HEK293 (cell line): Measurements from ENCODE around the gene PIGZ.

Source experiments
- CTCF ChIA-PET: fragments of 350-600 bp; formaldehyde crosslinking; extraction: SDS; loops from one replicate; lab custom pipeline; 2021; ENCODE audit warnings: antibody characterized with exemption; lab: Yijun Ruan, JAX
- POLR2A ChIA-PET: fragments of 300-600 bp; formaldehyde crosslinking; extraction: SDS; loops from one replicate; lab custom pipeline; 2020; ENCODE audit warnings: antibody characterized with exemption, inconsistent platforms; lab: Yijun Ruan, JAX
- H3K27ac ChIP-seq: fragments of 200-500 bp; sonication (Bioruptor generic); 2 replicates; pipeline ENCODE4 v1.5.1; 2014; ENCODE audit warnings: low read depth, low read length, control low read depth, inconsistent platforms; ENCODE audit errors: extremely low read depth
- H3K36me3 ChIP-seq, 2 experiments: fragments of 200-500 bp in 1 of 2; sonication (Bioruptor generic) in 1 of 2; 1 replicate in 1 of 2; 2 replicates in 1 of 2; pipeline ENCODE4 v1.5.1; 2014 to 2017; ENCODE audit warnings: inconsistent platforms in 2 of 2, low read length in 2 of 2; ENCODE audit not compliant: control insufficient read depth in 2 of 2, insufficient read depth in 1 of 2
- H3K4me1 ChIP-seq: fragments of 200-500 bp; sonication (Bioruptor generic); 2 replicates; pipeline ENCODE4 v1.5.1; 2014; ENCODE audit warnings: mild to moderate bottlenecking, low read length, inconsistent platforms; ENCODE audit not compliant: control insufficient read depth, insufficient read depth
- H3K4me3 ChIP-seq: 2 replicates; pipeline ENCODE4 v1.5.1; 2011; ENCODE audit warnings: low read depth, mild to moderate bottlenecking, control low read depth, low read length, moderate library complexity
- H3K9me3 ChIP-seq: fragments of 200-500 bp; sonication (Bioruptor generic); 2 replicates; pipeline ENCODE4 v1.5.1; 2014; ENCODE audit warnings: low read depth, low read length, inconsistent platforms; ENCODE audit not compliant: control insufficient read depth, insufficient read depth
- GLI4 ChIP-seq: fragments of 450-650 bp; formaldehyde crosslinking; IDR thresholded peaks from 2 replicates; pipeline ENCODE4 v1.5.1; 2016; ENCODE audit warnings: missing biosample characterization, missing genetic modification characterization
- KLF1 ChIP-seq: fragments of 450-650 bp; formaldehyde crosslinking; IDR thresholded peaks from 2 replicates; pipeline ENCODE4 v1.5.1; 2016; ENCODE audit warnings: missing biosample characterization, missing genetic modification characterization
- SCRT1 ChIP-seq: fragments of 450-650 bp; formaldehyde crosslinking; IDR thresholded peaks from 2 replicates; pipeline ENCODE4 v1.5.1; 2016; ENCODE audit warnings: missing biosample characterization, missing genetic modification characterization, borderline replicate concordance
- SCRT2 ChIP-seq: fragments of 450-650 bp; formaldehyde crosslinking; IDR thresholded peaks from 2 replicates; pipeline ENCODE4 v1.5.1; 2016; ENCODE audit warnings: missing biosample characterization, missing genetic modification characterization
- ZNF138 ChIP-seq: fragments of 450-650 bp; formaldehyde crosslinking; IDR thresholded peaks from 2 replicates; pipeline ENCODE4 v1.5.1; 2016; ENCODE audit warnings: missing biosample characterization, missing genetic modification characterization, borderline replicate concordance
- ZNF146 ChIP-seq: fragments of 450-650 bp; formaldehyde crosslinking; IDR thresholded peaks from 2 replicates; pipeline ENCODE4 v1.5.1; 2016; ENCODE audit warnings: missing biosample characterization, missing genetic modification characterization
- ZNF155 ChIP-seq: fragments of 450-650 bp; formaldehyde crosslinking; IDR thresholded peaks from 2 replicates; pipeline ENCODE4 v1.5.1; 2016; ENCODE audit warnings: missing biosample characterization, missing genetic modification characterization
- ZNF311 ChIP-seq: fragments of 450-650 bp; formaldehyde crosslinking; IDR thresholded peaks from 2 replicates; pipeline ENCODE4 v1.5.1; 2017; ENCODE audit warnings: missing biosample characterization, missing genetic modification characterization, borderline replicate concordance
- ZNF391 ChIP-seq: fragments of 450-650 bp; formaldehyde crosslinking; IDR thresholded peaks from 2 replicates; pipeline ENCODE4 v1.5.1; 2016; ENCODE audit warnings: low read depth, missing biosample characterization, missing genetic modification characterization, borderline replicate concordance
- ZNF473 ChIP-seq: fragments of 450-650 bp; formaldehyde crosslinking; IDR thresholded peaks from 2 replicates; pipeline ENCODE4 v1.5.1; 2017; ENCODE audit warnings: missing biosample characterization, missing genetic modification characterization
- ZNF600 ChIP-seq: fragments of 450-650 bp; formaldehyde crosslinking; IDR thresholded peaks from 2 replicates; pipeline ENCODE4 v1.5.1; 2016; ENCODE audit warnings: missing biosample characterization, missing genetic modification characterization
- ZNF623 ChIP-seq: fragments of 450-650 bp; formaldehyde crosslinking; IDR thresholded peaks from 2 replicates; pipeline ENCODE4 v1.5.1; 2016; ENCODE audit warnings: missing biosample characterization, missing genetic modification characterization
- ZNF677 ChIP-seq: fragments of 450-650 bp; IDR thresholded peaks from 2 replicates; pipeline ENCODE4 v1.5.0; 2018; ENCODE audit warnings: missing biosample characterization, mild to moderate bottlenecking, missing genetic modification characterization, moderate library complexity
- ZNF830 ChIP-seq: fragments of 450-650 bp; IDR thresholded peaks from 2 replicates; pipeline ENCODE4 v1.5.0; 2018; ENCODE audit warnings: missing biosample characterization, missing genetic modification characterization, low read depth, mild to moderate bottlenecking, moderate library complexity
- TF ChIP-seq, protein P1 (sequence below): fragments of 450-650 bp; formaldehyde crosslinking; IDR thresholded peaks from 2 replicates; pipeline ENCODE4 v1.5.1; 2016; ENCODE audit warnings: missing biosample characterization, missing genetic modification characterization

PIGZ gene

DNA sequence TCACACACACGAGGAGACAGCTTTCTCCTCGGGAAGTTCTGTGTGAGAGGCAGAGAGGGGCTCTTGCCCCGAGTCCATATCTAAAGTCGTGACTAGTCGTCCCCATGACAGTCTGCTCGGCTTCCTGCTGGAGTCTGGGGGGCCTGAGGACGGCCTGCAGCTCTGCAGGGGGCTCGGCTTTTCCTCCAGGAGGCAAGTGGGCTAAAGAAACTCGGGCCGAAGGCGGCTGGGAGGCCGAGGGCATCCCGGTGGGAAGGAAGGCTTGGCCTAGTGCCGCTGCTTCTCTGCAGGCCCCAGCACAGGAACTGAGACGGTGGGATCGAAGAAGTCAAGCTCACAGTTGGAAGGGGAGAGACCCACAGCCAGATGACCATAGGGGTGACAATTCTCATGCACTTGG lies 25.4 kb upstream of the PIGZ start:
- no peak overlapping the region for H3K27ac ChIP-seq
- no peaks in the 10 kb centered on the region for H3K4me1 ChIP-seq
- no peaks in the 10 kb centered on the region for H3K36me3 ChIP-seq
- H3K9me3 ChIP-seq = no peaks in the 10 kb centered on the region
- H3K4me3 ChIP-seq = no peak overlapping the region
- CTCF ChIA-PET = interaction anchor here (1.1 kb wide), 1 partner anchor 23 kb away, joined by 4 read pairs; no protein-coding TSS in a partner anchor
- POLR2A ChIA-PET = no interaction called here
- TF ChIP-seq GLI4 (tag by site-specific recombination) (no peak), ZNF155 (tag by site-specific recombination) (no peak), ZNF311 (tag by site-specific recombination) (no peak), ZNF677 (tag by site-specific recombination) (no peak), ZNF473 (tag by site-specific recombination) (no peak), KLF1 (tag by site-specific recombination) (no peak), ZNF830 (tag by site-specific recombination) (no peak)

DNA sequence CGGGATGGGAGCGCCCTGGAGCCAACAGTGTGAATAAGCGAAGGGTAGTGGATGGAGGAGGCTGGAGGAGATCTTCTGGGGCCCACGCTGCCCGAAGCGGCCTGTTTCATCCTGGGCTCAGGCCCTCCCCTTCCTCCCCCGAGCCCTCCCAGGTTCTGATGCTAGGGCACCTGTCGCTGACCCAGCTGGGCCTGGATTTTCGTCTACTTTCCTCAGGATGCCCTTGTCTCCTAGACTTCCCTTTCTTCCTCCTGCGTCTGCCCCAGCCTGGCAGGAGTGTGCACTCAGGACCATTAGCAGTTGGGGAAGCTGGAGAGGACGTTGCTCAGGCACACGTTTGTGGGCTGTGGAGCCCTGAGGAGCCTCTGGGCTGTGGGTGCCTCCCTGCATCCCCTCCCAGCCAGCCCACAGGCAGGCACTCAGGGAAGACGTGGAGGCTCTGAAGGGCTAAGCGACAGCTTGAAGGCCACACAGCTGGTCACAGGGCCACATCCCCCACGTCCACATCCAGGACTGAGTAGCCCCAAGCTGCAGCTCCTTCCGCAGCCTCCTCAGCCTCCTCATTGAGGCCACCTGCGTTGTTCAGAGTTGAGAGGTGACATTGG lies 23.9 kb upstream of the PIGZ start:
- Histone ChIP-seq H3K36me3 (no peaks in the 10 kb centered on the region), H3K4me1 (no peaks in the 10 kb centered on the region), H3K4me3 (no peak overlapping the region), H3K27ac (no peak overlapping the region), H3K9me3 (no peaks in the 10 kb centered on the region)
- TF ChIP-seq SCRT1 (tag by site-specific recombination) (peak; percentile 44; the same call in 1 of the 2 replicates), SCRT2 (tag by site-specific recombination) (peak; percentile 85), ZNF146 (tag by site-specific recombination) (no peak)
- POLR2A ChIA-PET = no interaction called here
- CTCF ChIA-PET = no interaction called here

DNA sequence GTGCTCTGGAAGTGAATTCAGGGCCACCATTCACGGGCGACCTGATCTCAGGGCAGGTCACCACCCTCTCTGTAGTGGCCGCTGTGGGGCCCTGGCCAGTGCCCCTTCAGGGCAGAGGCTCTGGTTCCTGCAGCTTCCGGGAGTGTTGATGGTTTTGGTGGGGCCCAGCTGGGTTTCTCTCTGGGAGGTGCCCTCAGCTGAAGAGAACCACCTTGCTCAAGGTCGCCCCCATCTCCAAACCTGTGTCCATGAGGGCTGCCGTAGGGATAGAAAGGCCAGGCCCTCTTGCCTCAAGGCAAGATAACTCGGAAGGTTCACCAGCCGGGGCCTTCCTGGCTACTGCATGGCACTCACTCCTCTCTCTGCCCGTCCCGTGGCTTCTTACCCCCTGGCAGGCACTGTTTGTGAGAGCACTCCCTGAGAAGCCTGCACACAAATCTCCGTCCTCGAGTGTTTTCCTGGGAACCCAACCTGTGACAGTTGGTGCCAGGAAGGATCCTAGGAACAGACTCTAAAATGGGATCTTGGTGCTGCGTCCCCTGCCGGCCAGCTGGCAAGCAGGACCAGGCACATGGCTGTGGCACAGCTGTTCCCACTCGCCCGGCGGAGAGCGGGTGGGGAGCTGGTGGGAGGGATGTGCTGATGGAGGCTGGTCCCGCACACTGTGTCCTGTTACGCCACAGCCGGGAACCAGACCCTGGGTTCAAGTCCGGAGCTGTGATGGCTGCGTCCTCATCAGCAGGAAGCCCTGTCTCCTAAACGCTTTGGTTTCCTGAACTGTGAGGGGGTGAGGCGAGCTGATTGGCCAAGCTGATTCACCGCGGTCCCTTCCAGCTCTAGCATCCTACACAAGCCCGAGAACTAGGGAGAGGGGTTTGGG lies 23.2 kb upstream of the PIGZ start:
- TF ChIP-seq ZNF600 (tag by site-specific recombination) (0 out of 2 replicates have a peak, but pooled peaks have one; percentile 32), ZNF138 (tag by site-specific recombination) (no peak)
- TF ChIP-seq, protein P1, sequence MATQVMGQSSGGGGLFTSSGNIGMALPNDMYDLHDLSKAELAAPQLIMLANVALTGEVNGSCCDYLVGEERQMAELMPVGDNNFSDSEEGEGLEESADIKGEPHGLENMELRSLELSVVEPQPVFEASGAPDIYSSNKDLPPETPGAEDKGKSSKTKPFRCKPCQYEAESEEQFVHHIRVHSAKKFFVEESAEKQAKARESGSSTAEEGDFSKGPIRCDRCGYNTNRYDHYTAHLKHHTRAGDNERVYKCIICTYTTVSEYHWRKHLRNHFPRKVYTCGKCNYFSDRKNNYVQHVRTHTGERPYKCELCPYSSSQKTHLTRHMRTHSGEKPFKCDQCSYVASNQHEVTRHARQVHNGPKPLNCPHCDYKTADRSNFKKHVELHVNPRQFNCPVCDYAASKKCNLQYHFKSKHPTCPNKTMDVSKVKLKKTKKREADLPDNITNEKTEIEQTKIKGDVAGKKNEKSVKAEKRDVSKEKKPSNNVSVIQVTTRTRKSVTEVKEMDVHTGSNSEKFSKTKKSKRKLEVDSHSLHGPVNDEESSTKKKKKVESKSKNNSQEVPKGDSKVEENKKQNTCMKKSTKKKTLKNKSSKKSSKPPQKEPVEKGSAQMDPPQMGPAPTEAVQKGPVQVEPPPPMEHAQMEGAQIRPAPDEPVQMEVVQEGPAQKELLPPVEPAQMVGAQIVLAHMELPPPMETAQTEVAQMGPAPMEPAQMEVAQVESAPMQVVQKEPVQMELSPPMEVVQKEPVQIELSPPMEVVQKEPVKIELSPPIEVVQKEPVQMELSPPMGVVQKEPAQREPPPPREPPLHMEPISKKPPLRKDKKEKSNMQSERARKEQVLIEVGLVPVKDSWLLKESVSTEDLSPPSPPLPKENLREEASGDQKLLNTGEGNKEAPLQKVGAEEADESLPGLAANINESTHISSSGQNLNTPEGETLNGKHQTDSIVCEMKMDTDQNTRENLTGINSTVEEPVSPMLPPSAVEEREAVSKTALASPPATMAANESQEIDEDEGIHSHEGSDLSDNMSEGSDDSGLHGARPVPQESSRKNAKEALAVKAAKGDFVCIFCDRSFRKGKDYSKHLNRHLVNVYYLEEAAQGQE = no peak
- H3K4me1 ChIP-seq = no peaks in the 10 kb centered on the region
- CTCF ChIA-PET = no interaction called here
- no peak overlapping the region for H3K27ac ChIP-seq
- no peaks in the 10 kb centered on the region for H3K36me3 ChIP-seq
- no peaks in the 10 kb centered on the region for H3K9me3 ChIP-seq
- POLR2A ChIA-PET = no interaction called here
- H3K4me3 ChIP-seq = no peak overlapping the region

- ChIA-PET CTCF (no interaction called here), POLR2A (no interaction called here)
- no peaks in the 10 kb centered on the region for H3K4me1 ChIP-seq
- no peak overlapping the region for H3K4me3 ChIP-seq
- H3K27ac ChIP-seq = no peak overlapping the region
- no peaks in the 10 kb centered on the region for H3K9me3 ChIP-seq
- TF ChIP-seq ZNF623 (tag by site-specific recombination) = no peak
- TF ChIP-seq ZNF391 (tag by site-specific recombination) = no peak
- H3K36me3 ChIP-seq = no peaks in the 10 kb centered on the region
These were observed 22.0 kb upstream of the PIGZ start for GRCh38 chr3:196990601-196991007.
